MCF 10A (cell line): ENCODE measurements around the gene CDK17. TPM values are rescaled to one million over a fixed set of nuclear protein-coding genes. Genes with fewer than 3 reads are reported as not detected.
A peak's percentile ranks its signal among the peaks of the same experiment; 100 is the strongest.

Source experiments
- BruUV-seq: library from RNA; stranded (reverse); fragments of 400-500 nt; replicated peaks from 2 replicates; lab custom pipeline; 2021; lab: Mats Ljungman, UMichigan
- CTCF ChIA-PET: fragments of 300-600 bp; sonication (Branson Sonifier 250); formaldehyde crosslinking; extraction: SDS; loops from one replicate; lab custom pipeline; 2021; ENCODE audit warnings: antibody characterized with exemption, inconsistent platforms; lab: Yijun Ruan, JAX
- POLR2A ChIA-PET: fragments of 300-600, 350-650 bp; sonication (Branson Sonifier 250); formaldehyde crosslinking; extraction: SDS; loops from one replicate; lab custom pipeline; 2020; ENCODE audit warnings: antibody characterized with exemption, inconsistent platforms; lab: Yijun Ruan, JAX
- DNase-seq: peaks from one replicate; pipeline ENCODE4 v3.0.0-alpha.2; 2018; ENCODE audit not compliant: unreplicated experiment
- H3K27ac Mint-ChIP-seq: one replicate; pipeline ENCODE4 v1.8.0; 2022; ENCODE audit warnings: mild to moderate bottlenecking, low read depth, mixed read lengths; ENCODE audit not compliant: unreplicated experiment
- H3K27me3 Mint-ChIP-seq: one replicate; pipeline ENCODE4 v1.8.0; 2022; ENCODE audit warnings: mixed read lengths; ENCODE audit not compliant: insufficient read depth, unreplicated experiment
- H3K36me3 Mint-ChIP-seq: one replicate; pipeline ENCODE4 v1.8.0; 2022; ENCODE audit warnings: mild to moderate bottlenecking, moderate library complexity, mixed read lengths; ENCODE audit not compliant: insufficient read depth, unreplicated experiment
- H3K4me1 Mint-ChIP-seq: one replicate; pipeline ENCODE4 v1.8.0; 2022; ENCODE audit warnings: mixed read lengths; ENCODE audit not compliant: insufficient read depth, unreplicated experiment
- H3K4me3 Mint-ChIP-seq: one replicate; pipeline ENCODE4 v1.8.0; 2022; ENCODE audit warnings: mild to moderate bottlenecking, moderate library complexity, mixed read lengths; ENCODE audit not compliant: unreplicated experiment
- H3K9me3 Mint-ChIP-seq: one replicate; pipeline ENCODE4 v1.8.0; 2022; ENCODE audit warnings: mixed read lengths; ENCODE audit not compliant: unreplicated experiment
- CTCF ChIP-seq: fragments of 200-600 bp; IDR thresholded peaks from one replicate; pipeline ENCODE4 v1.8.0; 2022; ENCODE audit warnings: antibody characterized with exemption, mild to moderate bottlenecking; ENCODE audit not compliant: unreplicated experiment
- intact Hi-C: fragments of 100-400 bp; cut with micrococcal nuclease; formaldehyde crosslinking; loops from 2 replicates; pipeline ENCODE4 v1.14.1; 2022
- total RNA-seq: library from RNA; stranded (reverse); gene quantifications from 2 replicates; pipeline ENCODE4 v1.2.3, GENCODE V29; 2022

Gene CDK17
- total RNA-seq, 1 experiment from 2014 or later = 49.8 TPM

DNA sequence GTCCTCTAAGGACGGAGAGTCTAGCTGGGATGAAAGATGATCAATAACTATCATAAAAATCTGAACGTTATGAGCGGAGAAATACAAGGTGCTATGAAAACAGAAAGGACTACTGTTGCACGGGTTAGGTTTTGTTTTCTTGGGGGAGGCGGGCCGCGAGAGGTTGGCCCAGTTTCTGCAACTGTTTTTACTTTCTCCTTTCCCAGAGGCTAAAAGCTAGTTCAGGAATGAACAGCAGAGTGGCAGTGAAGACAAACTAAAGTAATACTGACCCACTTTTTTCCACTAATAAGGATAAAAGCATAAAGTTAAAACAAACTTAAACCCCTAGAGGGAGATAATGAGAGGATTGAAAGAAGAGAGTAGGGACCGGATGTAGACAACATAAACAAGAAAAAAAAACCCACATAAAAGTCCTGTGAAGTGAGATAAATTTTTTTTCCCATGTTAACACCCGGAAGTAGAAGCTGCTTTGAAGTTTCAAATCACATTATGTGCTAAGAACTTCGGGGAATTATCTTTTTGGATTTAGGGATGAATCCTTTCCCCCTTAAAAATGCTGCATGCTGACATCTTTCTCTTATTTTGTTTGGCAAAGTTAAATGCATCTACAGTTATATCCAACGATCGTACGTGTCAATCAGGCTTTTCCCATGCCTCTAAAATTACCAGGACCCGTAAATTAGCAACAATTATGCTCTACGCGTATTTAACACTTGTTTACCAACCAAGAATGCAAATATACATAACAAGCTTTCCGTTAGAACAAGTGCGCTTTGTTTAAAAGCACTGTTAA is 1.0 kb upstream of the CDK17 start:
- DNase-seq = peak; percentile 72
- Mint-ChIP-seq H3K4me1 (peaks cover 21% of the 10 kb centered on the region), H3K27ac (peak overlapping the region; percentile 98), H3K36me3 (peaks cover 9% of the 10 kb centered on the region), H3K9me3 (no peaks in the 10 kb centered on the region), H3K27me3 (no peaks in the 10 kb centered on the region), H3K4me3 (peak overlapping the region; percentile 98)
- POLR2A ChIA-PET = interaction anchor here (0.5 to 6.2 kb wide), 31 partner anchors 10 to 767 kb away, joined by 3 to 171 read pairs (median 4); partner anchors contain the start of gene CFAP54
- peak; percentile 16 for TF ChIP-seq CTCF
- intact Hi-C loops = loop anchor here (1.0 to 2.0 kb wide), 6 partner anchors 15 to 339 kb away; partner anchors contain the start of gene CFAP54
- no TSS peak for BruUV-seq
- CTCF ChIA-PET = interaction anchor here (0.5 to 4.1 kb wide), 47 partner anchors 11 to 1721 kb away, joined by 3 to 45 read pairs (median 4); no protein-coding TSS in a partner anchor

GRCh38 chr12:96400631-96401075 is 414 bp upstream of the CDK17 start:
- Mint-ChIP-seq H3K4me1 (peaks cover 27% of the 10 kb centered on the region), H3K4me3 (peak overlapping the region; percentile 98), H3K27me3 (no peaks in the 10 kb centered on the region), H3K27ac (peak overlapping the region; percentile 98), H3K9me3 (no peaks in the 10 kb centered on the region), H3K36me3 (peaks cover 9% of the 10 kb centered on the region)
- ChIA-PET CTCF (interaction anchor here (0.5 to 4.1 kb wide), 39 partner anchors 11 to 1720 kb away, joined by 3 to 45 read pairs (median 4); no protein-coding TSS in a partner anchor), POLR2A (interaction anchor here (0.5 to 6.2 kb wide), 34 partner anchors 9 to 572 kb away, joined by 3 to 171 read pairs (median 4); partner anchors contain the start of genes CCDC38 and CFAP54)
- intact Hi-C loops = loop anchor here (1.0 to 2.0 kb wide), 6 partner anchors 16 to 338 kb away; partner anchors contain the start of gene CFAP54
- DNase-seq = peak; percentile 54
- BruUV-seq = no TSS peak
- no peak for TF ChIP-seq CTCF

- Mint-ChIP-seq H3K9me3 (no peaks in the 10 kb centered on the region), H3K27ac (peak overlapping the region; percentile 98), H3K4me3 (peak overlapping the region; percentile 98), H3K4me1 (peaks cover 34% of the 10 kb centered on the region), H3K36me3 (peaks cover 9% of the 10 kb centered on the region), H3K27me3 (no peaks in the 10 kb centered on the region)
- intact Hi-C loops = loop anchor here (5.0 to 10.0 kb wide), 2 partner anchors 105 to 127 kb away; no protein-coding TSS in a partner anchor
- DNase-seq = peak; percentile 56
- POLR2A ChIA-PET = interaction anchor here (0.6 to 6.2 kb wide), 40 partner anchors 8 to 926 kb away, joined by 3 to 171 read pairs (median 5); partner anchors contain the start of genes CFAP54, LTA4H and METAP2
- no TSS peak for BruUV-seq
- CTCF ChIA-PET = interaction anchor here (0.6 to 4.1 kb wide), 29 partner anchors 9 to 853 kb away, joined by 3 to 45 read pairs (median 4); no protein-coding TSS in a partner anchor
- no peak for TF ChIP-seq CTCF
Measured at GRCh38 chr12:96399120-96399918, 920 bp downstream of the CDK17 start.
